Measurements from ENCODE around the gene CFAP74.
"Not testable (repeated sequence)": the region's sequence is repeated elsewhere in the genome, so short reads cannot be mapped to it uniquely, and the experiment has no call there.

CFAP74 gene

DNA sequence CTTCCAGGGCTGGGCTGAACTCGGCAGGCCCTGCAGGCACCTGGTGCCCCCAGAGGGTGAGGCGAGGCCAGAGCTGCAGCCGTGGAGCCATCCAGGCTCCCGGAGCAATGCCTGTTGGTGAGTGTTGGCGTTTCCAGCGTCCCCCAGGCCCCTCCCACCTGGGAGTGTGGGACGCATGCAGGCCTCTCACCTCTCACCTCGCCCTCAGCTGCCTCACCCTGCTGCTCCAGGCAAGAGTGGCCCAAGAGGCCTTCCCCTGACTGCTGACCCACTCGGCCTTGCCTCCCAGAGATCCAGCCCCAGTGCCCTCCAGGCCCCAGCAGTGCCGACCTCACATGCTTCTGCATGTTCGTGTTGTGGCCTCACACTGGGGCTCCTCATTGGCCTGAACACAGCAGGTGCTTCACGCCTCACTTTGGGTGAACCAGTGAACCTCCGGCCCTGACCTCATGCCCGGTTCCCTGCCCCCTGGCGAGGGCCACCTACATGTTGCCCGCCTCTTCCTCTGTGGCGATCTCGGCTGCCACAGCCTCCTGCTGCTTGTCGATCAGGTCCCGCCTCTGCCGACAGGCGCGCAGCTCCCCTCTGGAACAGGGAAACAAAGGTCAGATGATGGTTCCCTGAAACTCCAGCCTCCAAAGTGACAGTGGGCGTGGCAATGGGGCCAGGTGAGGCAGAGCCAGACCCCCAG is 17.0 kb downstream of the CFAP74 start:
- no peak for DNase-seq

DNA sequence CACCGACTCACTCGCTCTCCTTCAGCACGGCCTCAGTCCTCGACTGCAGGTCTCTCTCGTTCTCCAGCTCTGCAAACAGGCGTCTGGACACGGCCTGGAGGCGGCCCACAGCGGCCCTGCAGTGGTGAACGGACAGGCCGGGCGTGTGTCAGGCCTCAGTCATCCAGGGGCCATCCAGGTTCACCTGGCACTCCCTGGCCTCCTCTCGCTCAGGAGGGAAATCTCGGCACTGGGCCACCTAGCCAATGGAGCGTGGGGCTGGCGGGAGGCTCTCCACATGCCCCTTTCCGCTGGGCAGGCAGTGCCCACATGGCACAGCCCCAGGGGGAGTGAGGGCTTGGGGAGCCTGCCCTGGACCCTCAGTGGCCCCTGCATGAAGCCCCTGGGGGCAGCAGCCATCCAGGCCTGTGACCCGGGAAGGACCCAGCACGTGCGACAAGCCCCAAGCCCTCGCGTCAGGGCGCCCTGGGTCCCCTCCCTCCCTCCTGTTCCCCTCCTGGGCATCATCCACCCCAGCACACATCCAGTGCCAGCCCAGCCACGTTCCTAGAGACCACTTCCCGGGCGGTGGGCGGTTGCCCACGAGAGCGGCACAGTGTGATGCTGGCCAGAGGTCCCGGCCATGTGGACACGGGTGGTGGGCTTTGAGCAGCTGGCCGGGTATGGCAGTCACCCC is 18.1 kb downstream of the CFAP74 start:
- no peak for DNase-seq

DNA sequence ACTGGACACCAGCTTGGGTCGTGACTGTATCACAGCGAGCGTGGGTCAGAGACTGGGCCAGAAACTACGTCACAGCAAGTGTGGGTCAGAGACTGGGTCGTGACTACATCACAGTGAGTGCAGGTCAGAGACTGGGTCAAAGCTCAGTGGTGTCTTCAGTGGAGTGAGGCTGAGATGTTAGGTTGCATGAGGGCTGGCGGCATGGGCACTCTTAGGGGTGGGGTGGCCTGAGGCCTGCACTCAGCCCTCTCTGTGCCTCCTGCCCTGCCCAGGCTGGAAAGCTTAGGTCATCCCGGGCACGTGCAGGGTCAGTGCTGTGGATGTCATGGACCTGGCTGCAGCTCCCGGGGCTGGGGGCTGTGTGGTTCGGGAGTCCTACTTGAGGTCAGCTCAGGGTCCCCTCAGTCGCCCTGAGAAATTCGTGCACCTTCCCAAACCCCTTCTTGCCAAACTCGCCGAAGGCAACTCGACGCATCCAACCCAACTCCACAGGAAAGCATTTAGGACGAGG is 19.0 kb downstream of the CFAP74 start:
- DNase-seq, result no peak

DNA sequence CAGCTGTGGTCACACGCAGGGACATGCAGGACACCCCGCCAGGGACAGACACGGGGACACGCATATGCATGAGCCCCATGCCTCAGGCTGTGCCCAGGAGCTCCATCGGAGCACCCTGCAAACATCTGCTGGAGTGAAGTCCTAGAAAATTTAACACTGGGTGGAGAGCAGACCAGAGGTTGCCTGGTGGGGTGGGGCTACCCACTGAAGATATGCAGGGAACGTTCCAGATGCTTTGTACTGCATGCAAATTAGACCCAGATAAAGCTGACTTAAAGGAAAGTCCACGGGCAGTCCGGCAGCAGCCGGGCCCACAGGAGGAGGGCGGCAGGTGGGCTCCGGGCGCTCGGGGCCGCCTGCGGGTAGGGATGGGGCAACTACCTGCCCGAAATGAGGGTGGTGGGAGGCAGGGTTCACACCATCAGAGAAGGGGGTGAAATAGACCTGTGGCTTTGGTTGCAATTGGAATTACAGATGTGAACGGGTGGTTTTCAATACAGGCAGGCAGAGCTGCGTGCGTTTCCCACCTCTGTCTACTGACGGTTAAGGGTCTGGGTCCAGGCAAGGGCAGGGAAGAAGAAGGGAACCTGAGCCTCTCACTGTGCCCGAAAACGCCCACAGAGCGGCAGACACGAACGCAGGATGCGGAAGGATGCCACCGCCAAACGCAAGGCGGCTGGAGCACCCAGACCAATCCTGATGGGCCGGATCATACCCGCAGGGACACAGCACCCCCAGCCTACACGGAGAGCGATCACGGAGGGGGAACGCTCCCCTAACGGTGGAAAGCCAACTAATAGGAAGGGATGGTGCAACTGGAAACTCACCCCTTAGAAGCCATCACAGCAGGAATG is 21.0 kb downstream of the CFAP74 start:
- no peak for DNase-seq

DNA sequence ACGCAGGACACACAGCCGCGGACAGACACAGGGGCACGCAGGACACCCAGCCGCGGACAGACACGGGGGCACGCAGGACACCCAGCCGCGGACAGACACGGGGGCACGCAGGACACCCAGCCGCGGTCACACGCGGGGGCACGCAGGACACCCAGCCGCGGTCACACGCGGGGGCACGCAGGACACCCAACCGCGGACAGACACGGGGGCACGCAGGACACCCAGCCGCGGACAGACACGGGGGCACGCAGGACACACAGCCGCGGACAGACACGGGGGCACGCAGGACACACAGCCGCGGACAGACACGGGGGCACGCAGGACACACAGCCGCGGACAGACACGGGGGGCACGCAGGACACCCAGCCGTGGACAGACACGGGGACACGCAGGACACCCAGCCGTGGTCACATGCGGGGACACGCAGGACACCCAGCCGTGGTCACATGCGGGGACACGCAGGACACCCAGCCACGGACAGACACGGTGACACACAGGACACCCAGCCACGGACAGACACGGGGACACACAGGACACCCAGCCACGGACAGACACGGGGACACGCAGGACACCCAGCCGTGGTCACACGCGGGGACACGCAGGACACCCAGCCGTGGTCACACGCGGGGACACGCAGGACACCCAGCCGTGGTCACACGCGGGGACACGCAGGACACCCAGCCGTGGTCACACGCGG is 21.8 kb downstream of the CFAP74 start:
- DNase-seq, result not testable (repeated sequence)

DNA sequence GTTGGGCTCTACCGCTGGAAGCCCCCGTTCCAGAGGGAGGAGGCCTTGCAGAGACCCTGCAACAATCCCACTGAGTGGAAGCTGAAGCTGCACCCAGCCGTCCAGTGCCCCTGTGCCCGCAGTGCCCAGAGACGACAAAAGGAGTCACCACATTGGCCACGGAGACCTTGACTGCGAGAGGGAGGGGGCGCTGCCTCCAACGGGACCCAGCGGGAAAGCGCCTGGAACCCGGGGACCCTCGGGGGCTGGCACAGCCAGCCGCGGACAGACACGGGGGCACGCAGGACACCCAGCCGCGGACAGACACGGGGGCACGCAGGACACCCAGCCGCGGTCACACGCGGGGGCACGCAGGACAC is 22.5 kb downstream of the CFAP74 start:
- DNase-seq, result no peak

DNA sequence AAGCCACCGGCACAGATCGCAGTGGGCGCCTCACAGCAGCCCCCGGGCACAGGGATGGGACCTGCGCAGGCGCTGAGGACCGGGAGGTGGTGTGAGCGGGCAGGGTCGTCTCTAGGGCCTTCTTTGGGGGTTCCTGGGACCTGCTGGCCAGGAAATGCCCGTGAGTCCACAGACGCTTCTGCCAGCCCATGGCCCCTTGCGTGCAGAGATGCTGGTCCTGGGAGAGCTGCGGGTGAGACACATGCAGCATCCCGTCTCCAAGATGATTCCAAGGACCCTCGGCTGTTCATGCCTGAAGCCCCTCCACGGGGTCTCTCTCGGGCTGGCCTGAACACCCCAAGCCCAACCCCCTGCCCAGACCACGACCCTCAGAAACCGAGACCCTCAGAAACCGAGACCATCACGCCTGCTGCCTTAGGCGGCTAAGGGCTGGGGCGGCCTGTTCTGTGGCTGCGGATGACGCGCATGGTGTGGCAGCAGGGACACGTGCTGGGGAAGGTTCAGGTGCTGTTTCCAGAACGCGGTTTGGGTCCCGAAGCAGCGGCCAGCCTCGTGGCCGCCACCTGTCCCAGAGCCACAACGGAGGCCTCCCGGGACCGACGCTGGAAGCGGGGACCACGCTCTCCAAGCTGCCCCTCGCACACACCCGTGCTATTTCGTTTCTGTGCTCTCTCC is 23.0 kb downstream of the CFAP74 start:
- DNase-seq, result no peak

DNA sequence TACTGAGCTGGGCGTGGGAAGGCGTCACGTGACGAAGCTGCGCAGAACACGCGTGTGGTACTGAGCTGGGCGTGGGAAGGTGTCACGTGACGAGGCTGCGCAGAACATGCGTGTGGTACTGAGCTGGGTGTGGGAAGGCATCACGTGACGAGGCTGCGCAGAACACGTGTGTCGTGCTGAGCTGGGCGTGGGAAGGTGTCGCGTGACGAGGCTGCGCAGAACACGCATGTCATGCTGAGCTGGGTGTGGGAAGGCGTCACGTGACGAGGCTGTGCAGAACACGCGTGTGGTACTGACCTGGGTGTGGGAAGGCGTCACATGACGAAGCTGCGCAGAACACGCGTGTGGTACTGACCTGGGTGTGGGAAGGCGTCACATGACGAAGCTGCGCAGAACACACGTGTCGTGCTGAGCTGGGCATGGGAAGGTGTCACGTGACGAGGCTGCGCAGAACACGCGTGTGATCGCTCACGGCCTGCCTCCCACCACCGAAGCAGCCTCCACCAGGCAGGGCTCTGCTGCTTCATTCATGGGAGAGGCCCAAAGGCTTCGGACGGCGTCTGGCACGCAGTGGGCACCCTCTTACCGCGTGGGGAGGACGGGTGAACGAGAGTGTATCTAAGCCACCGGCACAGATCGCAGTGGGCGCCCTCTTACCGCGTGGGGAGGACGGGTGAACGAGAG is 24.0 kb downstream of the CFAP74 start:
- DNase-seq, result no peak

DNA sequence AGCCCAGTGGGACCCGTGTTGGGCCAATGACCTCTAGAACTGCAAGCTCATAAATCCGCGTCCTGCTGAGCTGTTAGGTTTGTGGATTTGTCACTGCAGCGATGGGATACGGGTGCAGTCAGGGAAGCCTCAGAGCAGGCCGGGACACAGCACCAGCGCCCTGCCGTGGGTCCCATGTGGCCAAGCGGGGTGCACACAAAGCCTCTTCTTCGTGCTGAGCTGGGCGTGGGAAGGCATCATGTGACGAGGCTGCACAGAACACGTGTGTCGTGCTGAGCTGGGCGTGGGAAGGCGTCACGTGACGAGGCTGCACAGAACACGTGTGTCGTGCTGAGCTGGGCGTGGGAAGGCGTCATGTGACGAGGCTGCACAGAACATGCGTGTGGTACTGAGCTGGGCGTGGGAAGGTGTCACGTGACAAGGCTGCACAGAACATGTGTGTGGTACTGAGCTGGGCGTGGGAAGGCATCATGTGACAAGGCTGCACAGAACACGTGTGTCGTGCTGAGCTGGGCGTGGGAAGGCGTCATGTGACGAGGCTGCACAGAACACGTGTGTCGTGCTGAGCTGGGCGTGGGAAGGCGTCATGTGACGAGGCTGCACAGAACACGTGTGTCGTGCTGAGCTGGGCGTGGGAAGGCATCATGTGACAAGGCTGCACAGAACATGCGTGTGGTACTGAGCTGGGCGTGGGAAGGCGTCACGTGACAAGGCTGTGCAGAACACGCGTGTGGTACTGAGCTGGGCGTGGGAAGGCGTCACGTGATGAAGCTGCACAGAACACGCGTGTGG is 24.7 kb downstream of the CFAP74 start:
- DNase-seq, result not testable (repeated sequence)

DNA sequence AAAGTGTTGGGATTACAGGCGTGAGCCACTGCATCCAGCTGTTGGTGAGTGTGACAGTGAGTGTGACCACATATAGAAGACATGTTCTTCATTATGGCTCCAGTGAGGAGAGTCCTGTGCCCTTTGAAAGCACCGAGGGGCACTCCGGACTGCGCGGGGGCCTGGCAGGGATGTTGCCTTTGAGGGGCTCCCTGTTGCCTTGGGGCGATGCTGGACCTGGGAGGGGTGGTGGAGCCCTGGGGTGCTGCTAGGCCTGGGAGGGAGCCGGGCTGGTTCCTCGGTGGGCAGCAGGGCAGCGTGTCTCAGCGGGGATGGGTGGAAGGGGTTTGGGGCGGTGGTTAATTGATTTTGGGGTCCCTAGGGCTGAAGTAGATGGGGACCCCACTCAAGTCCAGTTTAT is 25.5 kb downstream of the CFAP74 start:
- DNase-seq, result no peak

DNA sequence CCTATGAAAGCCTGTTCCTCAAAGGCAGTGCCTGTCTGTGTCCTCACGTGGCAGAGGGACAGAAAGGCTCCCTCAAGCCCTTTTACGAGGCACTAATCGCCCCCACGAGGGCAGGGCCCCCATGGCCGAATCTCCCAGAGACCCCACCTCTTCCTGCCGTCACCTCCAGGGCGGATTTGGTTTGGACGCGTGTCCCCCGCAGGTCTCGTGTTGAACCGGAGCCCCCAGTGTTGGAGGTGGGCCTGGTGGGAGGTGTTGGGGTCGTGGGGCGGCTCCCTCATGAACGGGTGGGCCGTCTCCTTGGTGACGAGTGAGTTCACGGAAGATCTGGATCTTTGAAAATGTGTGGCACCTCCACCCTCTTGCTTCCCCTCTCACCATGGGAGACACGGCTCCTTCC is 27.6 kb downstream of the CFAP74 start:
- DNase-seq, result no peak

DNA sequence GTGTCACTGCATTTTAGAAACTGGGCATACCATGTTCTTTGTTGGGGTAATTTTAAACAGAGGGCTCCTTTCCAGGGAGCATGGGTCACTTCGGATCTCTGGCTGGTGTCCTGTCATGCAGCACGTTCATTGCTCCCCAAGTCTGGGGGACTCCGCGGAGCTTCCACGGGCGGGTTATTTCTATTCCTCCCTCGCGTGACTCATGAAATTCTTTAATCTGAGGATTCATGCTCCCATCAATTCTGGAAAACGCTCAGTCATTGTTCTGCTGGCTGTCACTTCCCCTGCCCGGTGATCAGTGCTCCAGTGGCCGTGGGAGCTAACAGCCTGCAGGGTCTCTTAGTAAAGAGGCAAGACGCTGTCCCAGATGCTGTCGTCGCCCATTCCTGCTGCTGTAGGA is 28.1 kb downstream of the CFAP74 start:
- no peak for DNase-seq

DNA sequence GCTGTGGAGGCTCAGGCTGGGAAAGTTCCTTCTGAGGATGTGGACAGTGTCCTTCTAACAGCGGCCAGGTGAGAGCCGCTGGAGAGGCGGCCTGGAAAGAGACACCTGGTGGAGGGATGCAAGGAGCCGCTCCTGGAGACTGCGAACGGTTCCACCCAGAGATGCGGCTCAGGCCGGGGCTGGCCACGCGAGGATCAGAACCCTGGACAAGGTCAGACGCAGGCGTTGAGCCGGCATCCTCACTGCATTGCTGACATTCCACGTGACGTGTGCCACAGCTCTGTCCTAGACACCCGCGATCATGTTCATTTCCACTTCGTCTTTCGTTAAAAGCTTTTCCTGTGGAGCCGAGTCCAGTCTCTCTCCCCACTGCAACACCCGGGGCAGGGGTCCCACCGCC is 28.8 kb downstream of the CFAP74 start:
- DNase-seq, result no peak

DNA sequence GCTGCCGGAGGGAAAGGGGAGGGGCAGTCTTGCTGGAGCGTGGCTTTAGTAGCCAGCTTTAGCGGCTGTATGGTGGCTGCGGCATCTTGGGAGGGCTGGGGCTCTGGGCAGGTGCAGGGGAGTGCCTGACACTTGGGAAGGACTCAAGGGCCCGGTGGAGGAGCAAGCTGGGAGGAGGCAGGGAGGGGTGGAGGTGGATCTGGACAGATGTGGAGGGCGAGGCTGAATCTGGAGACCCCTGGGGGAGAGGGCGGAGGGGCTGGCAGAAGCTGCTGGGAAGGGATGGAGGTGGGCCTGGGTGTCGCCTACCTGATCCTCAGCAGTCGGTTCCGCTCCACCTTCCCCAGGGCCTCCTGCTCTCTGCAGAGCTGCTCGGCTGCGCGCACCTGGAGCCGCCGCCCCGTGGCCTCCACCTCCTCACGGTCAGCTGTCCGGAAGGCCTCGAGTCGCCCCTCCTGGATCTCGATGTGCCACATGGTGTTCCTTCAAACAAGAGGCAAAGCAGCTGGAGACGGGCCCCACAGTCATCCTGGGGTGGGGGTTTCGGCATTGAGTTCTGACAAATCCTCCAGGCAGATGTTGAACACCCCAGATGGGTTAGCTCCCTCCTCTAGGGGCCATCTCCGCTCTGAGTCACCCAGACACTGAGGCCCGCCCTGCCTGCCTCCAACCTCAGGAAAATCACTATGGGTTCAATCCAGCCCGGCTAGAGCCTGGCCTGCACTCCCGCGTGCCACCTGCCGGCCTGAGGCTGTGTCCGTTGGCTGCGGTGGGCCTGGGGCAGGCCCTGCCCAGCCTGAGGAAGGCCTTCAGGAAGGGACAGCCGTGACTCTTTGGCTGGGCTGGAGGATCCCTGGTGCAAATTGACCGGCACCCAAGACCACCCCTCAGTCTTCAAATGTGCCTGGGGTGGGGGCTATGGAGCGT is 29.6 kb downstream of the CFAP74 start:
- no peak for DNase-seq

DNA sequence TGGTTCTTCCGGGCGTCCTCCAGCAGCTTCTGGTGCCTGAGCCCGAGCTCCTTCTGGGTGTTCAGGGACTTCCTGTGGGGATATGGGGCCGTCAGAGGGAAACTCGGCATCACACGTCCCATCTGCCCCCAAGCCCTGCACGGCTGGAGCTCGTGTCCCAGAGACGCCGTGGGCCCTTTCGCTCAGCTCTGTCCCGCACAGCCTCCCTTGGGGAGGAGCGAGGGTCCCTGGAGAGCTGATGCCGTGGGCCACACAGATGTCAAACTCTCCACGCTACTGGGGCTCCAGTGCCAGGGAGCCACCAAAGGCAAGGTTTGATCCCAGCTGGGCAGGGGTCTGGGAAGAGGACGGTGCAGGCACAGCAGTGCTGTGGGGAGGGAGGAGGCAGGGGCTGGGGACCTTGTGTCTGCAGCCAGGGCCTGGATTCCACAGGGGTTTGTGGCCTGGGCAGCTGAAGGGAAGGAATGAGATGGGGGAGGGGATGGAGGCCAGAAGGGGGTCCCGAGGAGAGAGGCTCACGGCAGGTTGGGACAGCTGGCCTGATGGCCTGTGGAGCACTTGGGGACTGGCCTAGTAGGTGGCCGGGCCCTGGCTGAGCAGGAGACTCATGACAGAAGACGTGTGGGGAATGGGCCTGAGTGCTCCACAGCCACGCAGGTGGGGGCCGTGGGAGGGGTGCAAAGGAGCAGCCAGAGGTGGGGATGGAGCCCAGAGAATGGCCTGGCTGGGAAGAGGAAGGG is 30.4 kb downstream of the CFAP74 start:
- DNase-seq, result no peak

DNA sequence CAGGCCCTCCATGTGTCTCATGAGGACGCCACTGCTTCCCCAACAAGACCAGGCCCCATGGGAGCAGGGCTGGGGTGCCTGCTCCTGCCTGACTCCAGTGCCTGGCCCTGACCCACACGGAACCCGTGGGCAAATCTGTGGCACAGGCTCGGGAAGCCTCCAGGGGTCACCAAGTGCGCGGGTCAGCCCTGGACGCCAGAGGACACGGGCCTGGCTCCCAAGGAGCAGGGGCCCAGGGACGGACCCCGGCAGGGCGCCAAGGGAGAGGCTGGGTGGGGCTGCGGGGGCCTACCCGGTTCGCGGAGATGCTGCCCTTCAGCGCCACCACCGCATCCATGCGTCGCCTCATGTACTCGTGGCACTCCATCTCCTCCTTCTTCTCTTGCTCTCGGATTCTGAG is 31.9 kb downstream of the CFAP74 start:
- no peak for DNase-seq

DNA sequence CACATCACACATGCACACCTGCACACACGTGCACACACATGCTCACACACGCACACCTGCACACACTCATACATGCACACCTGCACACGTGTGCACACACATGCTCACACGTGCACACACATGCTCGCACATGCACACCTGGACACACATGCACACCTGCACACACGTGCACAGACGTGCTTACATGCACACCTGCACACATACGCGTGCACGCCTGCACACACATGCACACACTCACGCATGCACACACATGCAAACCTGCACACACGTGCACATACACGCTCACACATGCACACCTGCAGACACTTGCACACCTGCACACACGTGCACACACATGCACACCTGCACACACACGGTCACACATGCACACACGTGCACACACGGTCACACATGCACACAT is 32.6 kb downstream of the CFAP74 start:
- DNase-seq, result no peak

DNA sequence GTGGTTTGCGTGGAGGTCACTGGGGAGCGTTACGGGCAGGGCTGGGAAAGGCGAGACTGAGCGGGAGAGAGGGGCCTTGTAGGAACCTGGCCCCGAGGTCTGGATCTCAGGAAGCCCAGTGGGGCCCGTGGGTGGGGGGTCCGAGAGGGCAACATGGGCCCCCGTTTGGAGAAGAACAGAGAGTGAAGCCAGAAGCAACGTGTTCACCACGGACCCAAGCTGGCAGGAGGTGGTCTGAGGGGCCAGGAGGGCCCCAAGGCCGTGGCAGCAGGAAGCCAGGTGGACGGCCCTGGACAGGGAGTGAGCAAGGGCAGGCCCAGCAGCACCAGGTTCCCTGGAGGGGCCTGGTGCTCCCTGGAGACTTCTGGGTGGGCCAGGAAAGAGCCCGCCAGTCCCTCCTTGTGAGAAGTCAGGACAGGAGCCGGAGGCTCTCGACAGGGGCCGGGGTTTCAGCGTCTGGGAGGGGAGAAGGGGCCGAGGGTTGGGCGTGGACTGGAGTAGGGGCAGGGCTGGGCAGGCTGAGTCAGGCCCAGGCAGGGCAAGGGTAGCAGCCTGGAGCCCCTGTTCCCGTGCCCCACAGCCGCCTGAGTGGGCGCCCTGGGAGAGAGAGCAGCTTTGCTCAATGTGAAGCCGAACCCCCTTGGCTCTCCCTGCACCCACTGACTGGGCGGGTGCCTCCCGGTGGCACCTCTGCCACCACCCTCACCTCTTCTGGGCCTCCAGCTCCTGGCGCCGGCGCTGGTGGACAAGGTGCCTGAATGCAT is 33.5 kb downstream of the CFAP74 start:
- DNase-seq, result no peak
